ENCODE data around the gene ITFG1. TPM values are rescaled to one million over a fixed set of nuclear protein-coding genes. Genes with fewer than 3 reads are reported as not detected.
A peak's percentile ranks its signal among the peaks of the same experiment; 100 is the strongest.
"Not testable (repeated sequence)": the region's sequence is repeated elsewhere in the genome, so short reads cannot be mapped to it uniquely, and the experiment has no call there.

ITFG1 gene
- total and polyA plus RNA-seq, 4 experiments from 2014 or later: 26.1 to 31.3 (median 28.3) TPM

DNA sequence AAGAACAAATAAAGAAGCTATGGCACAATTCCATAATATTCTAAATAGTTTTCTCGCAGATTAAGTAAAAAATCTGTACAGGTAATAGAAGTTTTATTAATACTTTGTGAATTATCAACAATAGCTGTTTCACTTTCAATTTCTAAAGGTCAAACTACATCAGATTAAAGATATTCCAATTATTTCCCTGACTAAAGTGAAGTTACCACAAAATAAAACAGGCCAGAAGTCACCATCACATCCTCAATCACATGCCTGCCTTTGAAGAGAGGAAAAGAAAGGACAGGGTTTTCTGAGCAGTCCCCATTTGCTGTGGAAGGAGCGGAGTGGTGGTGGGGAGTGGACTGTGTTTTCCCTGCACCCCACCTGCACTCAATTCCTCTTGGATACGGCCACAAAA is 11.1 kb downstream of the ITFG1 start:
- Histone ChIP-seq H3K27me3 (ENCODE audit: insufficient read depth, low read length) (no peaks in the 10 kb centered on the region), H3K36me3 (ENCODE audit: insufficient read depth, low read length) (peaks cover 41% of the 10 kb centered on the region), H3K27ac (ENCODE audit: low read depth, low read length) (no peak overlapping the region), H3K4me3 (ENCODE audit: low read length in 2 of 2) (no peak overlapping the region), H3K4me1 (ENCODE audit: insufficient read depth, low read length) (no peaks in the 10 kb centered on the region), H3K9me3 (ENCODE audit: control insufficient read depth in 1 of 2, low read length in 2 of 2) (no peaks in the 10 kb centered on the region)
- H3K36me3 Mint-ChIP-seq: peaks cover 54 to 77% of the 10 kb centered on the region in 2 donors
- POLR2A ChIA-PET (ENCODE audit: partially characterized antibody): interaction anchor here (1.3 kb wide), 1 partner anchor 11 kb away, joined by 6 read pairs; the partner anchor contains the start of genes ITFG1 and PHKB
- no peak for DNase-seq
- H3K4me1 Mint-ChIP-seq: peaks cover 12 to 36% (median 22%) of the 10 kb centered on the region in 4 donors
- no peaks in the 10 kb centered on the region for H3K27me3 Mint-ChIP-seq
- intact Hi-C loops (cut with micrococcal nuclease): no loop called here
- no peaks in the 10 kb centered on the region for H3K9me3 Mint-ChIP-seq
- CTCF ChIA-PET (ENCODE audit: partially characterized antibody): no interaction called here
- H3K27ac Mint-ChIP-seq: peak overlapping the region in 1 of 7 donors; percentile 62
- H3K4me3 Mint-ChIP-seq: no peak overlapping the region

DNA sequence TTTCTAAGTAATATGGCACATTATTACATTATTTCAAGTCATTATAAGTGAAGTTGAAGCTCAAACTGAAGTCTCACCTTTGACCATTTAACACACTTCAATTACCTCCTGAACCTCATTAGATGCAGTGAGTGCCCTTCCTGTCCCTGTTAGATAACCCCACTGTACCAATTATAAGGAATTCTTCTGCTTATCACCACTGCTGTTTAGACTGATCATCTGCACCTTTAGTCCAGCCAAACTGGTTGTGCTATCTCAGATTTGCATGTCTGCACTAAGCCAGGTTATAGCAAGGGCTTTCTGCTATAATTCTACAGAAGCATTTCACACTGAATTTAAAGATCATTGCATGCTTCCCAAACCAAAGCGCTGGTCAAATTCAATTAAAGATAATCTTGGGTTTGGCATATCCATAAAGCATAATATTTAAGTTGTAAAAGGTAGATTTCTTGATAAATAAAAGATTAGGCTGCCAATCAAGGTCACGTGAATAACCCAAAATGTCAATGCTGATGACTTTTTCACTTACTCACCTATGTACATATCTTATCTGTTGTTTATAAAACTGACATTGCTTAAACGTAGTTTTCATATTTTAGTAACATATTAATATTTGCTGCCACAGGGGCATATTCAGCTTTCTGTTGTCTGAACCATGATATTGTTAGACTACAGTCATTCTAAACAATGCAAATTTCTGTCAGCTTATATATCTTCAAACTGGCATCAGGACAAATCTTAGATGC is 11.9 kb downstream of the ITFG1 start:
- H3K27me3 Mint-ChIP-seq: no peaks in the 10 kb centered on the region
- Histone ChIP-seq H3K27ac (ENCODE audit: low read depth, low read length) (no peak overlapping the region), H3K4me3 (ENCODE audit: low read length in 2 of 2) (no peak overlapping the region), H3K36me3 (ENCODE audit: insufficient read depth, low read length) (peaks cover 41% of the 10 kb centered on the region), H3K4me1 (ENCODE audit: insufficient read depth, low read length) (no peaks in the 10 kb centered on the region), H3K9me3 (ENCODE audit: control insufficient read depth in 1 of 2, low read length in 2 of 2) (no peaks in the 10 kb centered on the region), H3K27me3 (ENCODE audit: insufficient read depth, low read length) (no peaks in the 10 kb centered on the region)
- ChIA-PET POLR2A (ENCODE audit: partially characterized antibody) (interaction anchor here (1.3 kb wide), 1 partner anchor 12 kb away, joined by 6 read pairs; the partner anchor contains the start of genes ITFG1 and PHKB), CTCF (ENCODE audit: partially characterized antibody) (no interaction called here)
- H3K4me3 Mint-ChIP-seq: no peak overlapping the region
- no peaks in the 10 kb centered on the region for H3K9me3 Mint-ChIP-seq
- H3K36me3 Mint-ChIP-seq: peaks cover 52 to 76% of the 10 kb centered on the region in 2 donors
- H3K27ac Mint-ChIP-seq: peak overlapping the region in 1 of 7 donors; percentile 20
- DNase-seq: no peak
- peaks cover 13 to 33% (median 22%) of the 10 kb centered on the region in 4 donors for H3K4me1 Mint-ChIP-seq
- intact Hi-C loops (cut with micrococcal nuclease): no loop called here

DNA sequence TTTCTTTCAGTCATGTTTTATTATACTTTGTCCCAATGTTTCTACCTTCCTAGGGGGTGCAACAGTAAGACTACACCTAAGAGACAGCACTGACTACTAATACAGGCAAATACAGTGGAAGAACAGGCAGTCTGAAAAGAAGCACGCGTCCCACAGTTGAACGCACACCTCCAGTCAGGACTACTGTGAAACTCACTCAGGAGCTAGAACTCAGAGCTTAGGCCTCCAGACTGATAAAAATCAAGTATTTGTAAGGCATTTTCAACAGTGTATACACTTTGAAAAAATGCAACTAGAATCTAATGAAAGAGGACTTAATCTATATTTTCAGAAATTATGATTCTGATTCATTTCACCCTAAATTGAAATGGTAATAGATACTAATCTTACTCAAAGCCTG is 14.4 kb downstream of the ITFG1 start:
- intact Hi-C loops (cut with micrococcal nuclease): no loop called here
- Histone ChIP-seq H3K9me3 (ENCODE audit: control insufficient read depth in 1 of 2, low read length in 2 of 2) (no peaks in the 10 kb centered on the region), H3K36me3 (ENCODE audit: insufficient read depth, low read length) (peaks cover 24% of the 10 kb centered on the region), H3K4me3 (ENCODE audit: low read length in 2 of 2) (no peak overlapping the region), H3K27ac (ENCODE audit: low read depth, low read length) (no peak overlapping the region), H3K27me3 (ENCODE audit: insufficient read depth, low read length) (no peaks in the 10 kb centered on the region), H3K4me1 (ENCODE audit: insufficient read depth, low read length) (no peaks in the 10 kb centered on the region)
- POLR2A ChIA-PET (ENCODE audit: partially characterized antibody): interaction anchor here (0.7 kb wide), 1 partner anchor 21 kb away, joined by 3 read pairs; no protein-coding TSS in a partner anchor
- Mint-ChIP-seq H3K4me1 (peaks cover 18 to 31% (median 26%) of the 10 kb centered on the region in 4 donors), H3K27ac (peak overlapping the region in 1 of 7 donors; percentile 30), H3K9me3 (peaks cover 0 to 5% (median 0%) of the 10 kb centered on the region in 8 donors), H3K27me3 (no peaks in the 10 kb centered on the region), H3K4me3 (no peak overlapping the region), H3K36me3 (peaks cover 51 to 67% of the 10 kb centered on the region in 2 donors)
- no peak for DNase-seq
- CTCF ChIA-PET (ENCODE audit: partially characterized antibody): no interaction called here

DNA sequence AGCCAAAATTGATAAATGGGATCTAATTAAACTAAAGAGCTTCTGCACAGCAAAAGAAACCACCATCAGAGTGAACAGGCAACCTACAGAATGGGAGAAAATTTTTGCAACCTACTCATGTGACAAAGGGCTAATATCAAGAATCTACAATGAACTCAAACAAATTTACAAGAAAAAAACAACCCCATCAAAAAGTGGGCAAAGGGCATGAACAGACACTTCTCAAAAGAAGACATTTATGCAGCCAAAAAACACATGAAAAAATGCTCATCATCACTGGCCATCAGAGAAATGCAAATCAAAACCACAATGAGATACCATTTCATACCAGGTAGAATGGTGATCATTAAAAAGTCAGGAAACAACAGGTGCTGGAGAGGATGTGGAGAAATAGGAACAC is 18.0 kb downstream of the ITFG1 start:
- H3K36me3 Mint-ChIP-seq: peaks cover 55 to 58% of the 10 kb centered on the region in 2 donors

DNA sequence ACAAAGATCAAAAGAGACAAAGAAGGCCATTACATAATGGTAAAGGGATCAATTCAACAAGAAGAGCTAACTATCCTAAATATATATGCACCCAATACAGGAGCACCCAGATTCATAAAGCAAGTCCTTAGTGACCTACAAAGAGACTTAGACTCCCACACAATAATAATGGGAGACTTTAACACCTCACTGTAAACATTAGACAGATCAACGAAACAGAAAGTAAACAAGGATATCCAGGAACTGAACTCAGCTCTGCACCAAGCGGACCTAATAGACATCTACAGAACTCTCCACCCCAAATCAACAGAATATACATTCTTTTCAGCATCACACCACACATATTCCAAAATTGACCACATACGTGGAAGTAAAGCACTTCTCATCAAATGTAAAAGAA is 20.8 kb downstream of the ITFG1 start:
- H3K4me1 Mint-ChIP-seq: peaks cover 17 to 34% (median 24%) of the 10 kb centered on the region in 4 donors
- H3K27me3 Mint-ChIP-seq; H3K36me3 ChIP-seq (ENCODE audit: insufficient read depth, low read length); H3K9me3 ChIP-seq (ENCODE audit: control insufficient read depth in 1 of 2, low read length in 2 of 2); H3K4me3 Mint-ChIP-seq; CTCF ChIA-PET (ENCODE audit: partially characterized antibody); H3K9me3 Mint-ChIP-seq; H3K27me3 ChIP-seq (ENCODE audit: insufficient read depth, low read length); DNase-seq; intact Hi-C loops (cut with micrococcal nuclease); H3K27ac ChIP-seq (ENCODE audit: low read depth, low read length); H3K4me1 ChIP-seq (ENCODE audit: insufficient read depth, low read length); H3K27ac Mint-ChIP-seq; POLR2A ChIA-PET (ENCODE audit: partially characterized antibody); H3K4me3 ChIP-seq (ENCODE audit: low read length in 2 of 2): not testable (repeated sequence)
- H3K36me3 Mint-ChIP-seq: peaks cover 39 to 56% of the 10 kb centered on the region in 2 donors

More for the DNA sequence above, 18.0 kb downstream of the ITFG1 start:
- H3K9me3 ChIP-seq (ENCODE audit: control insufficient read depth in 1 of 2, low read length in 2 of 2); CTCF ChIA-PET (ENCODE audit: partially characterized antibody); H3K27me3 Mint-ChIP-seq; H3K4me3 ChIP-seq (ENCODE audit: low read length in 2 of 2); H3K27me3 ChIP-seq (ENCODE audit: insufficient read depth, low read length); H3K4me3 Mint-ChIP-seq; H3K27ac ChIP-seq (ENCODE audit: low read depth, low read length); H3K4me1 ChIP-seq (ENCODE audit: insufficient read depth, low read length); DNase-seq; H3K36me3 ChIP-seq (ENCODE audit: insufficient read depth, low read length); H3K9me3 Mint-ChIP-seq; POLR2A ChIA-PET (ENCODE audit: partially characterized antibody); intact Hi-C loops (cut with micrococcal nuclease); H3K27ac Mint-ChIP-seq: not testable (repeated sequence)
- H3K4me1 Mint-ChIP-seq: peaks cover 21 to 43% (median 31%) of the 10 kb centered on the region in 4 donors

DNA sequence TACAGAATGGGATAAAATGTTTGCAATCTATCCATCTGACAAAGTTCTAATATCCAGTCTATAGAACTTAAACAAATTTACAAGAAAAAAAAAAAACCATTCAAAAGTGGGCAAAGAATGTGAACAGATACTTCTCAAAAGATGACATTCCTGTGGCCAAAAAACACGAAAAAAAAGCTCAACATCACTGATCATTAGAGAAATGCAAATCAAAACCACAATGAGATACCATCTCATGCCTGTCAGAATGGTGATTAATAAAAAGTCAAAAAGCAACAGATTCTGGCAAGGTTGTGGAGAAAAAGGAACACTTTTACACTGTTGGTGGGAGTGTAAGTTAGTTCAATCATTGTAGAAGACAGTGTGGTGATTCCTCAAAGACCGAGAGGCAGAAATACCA is 26.6 kb downstream of the ITFG1 start:
- H3K9me3 Mint-ChIP-seq; H3K27ac ChIP-seq (ENCODE audit: low read depth, low read length); H3K9me3 ChIP-seq (ENCODE audit: control insufficient read depth in 1 of 2, low read length in 2 of 2); H3K27ac Mint-ChIP-seq; H3K27me3 Mint-ChIP-seq; DNase-seq; H3K4me1 ChIP-seq (ENCODE audit: insufficient read depth, low read length); H3K4me3 ChIP-seq (ENCODE audit: low read length in 2 of 2); H3K27me3 ChIP-seq (ENCODE audit: insufficient read depth, low read length); CTCF ChIA-PET (ENCODE audit: partially characterized antibody); H3K4me3 Mint-ChIP-seq; H3K36me3 ChIP-seq (ENCODE audit: insufficient read depth, low read length); intact Hi-C loops (cut with micrococcal nuclease): not testable (repeated sequence)
- peaks cover 31 to 34% of the 10 kb centered on the region in 2 donors for H3K36me3 Mint-ChIP-seq
- peaks cover 18 to 32% (median 23%) of the 10 kb centered on the region in 4 donors for H3K4me1 Mint-ChIP-seq
- POLR2A ChIA-PET (ENCODE audit: partially characterized antibody): interaction anchor here (0.6 kb wide), 1 partner anchor 263 kb away, joined by 3 read pairs; no protein-coding TSS in a partner anchor

DNA sequence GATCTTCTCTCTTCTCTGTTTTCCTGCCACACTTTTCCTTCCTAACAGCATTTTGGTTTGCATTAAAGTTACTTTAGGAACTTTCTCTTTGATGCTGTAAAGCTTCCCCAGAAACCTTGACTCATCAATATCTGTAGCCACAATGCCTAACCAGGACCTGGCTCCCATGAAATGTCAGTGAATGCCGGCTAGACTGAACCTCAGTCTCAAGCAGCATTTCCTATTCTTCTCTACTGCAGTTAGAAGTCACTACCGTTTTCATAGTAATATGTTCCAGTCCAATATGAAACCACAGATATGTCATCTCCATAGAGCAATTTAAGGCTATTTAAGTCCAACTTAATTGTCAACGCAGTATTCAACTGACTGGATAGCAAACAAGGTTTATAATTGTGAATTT is 28.9 kb downstream of the ITFG1 start:
- H3K27me3 Mint-ChIP-seq: no peaks in the 10 kb centered on the region
- no peak overlapping the region for H3K4me3 Mint-ChIP-seq
- H3K36me3 Mint-ChIP-seq: peaks cover 29 to 33% of the 10 kb centered on the region in 2 donors
- no peak overlapping the region for H3K4me3 ChIP-seq (ENCODE audit: low read length in 2 of 2)
- no peak for DNase-seq
- H3K9me3 Mint-ChIP-seq: no peaks in the 10 kb centered on the region
- H3K27ac ChIP-seq (ENCODE audit: low read depth, low read length): no peak overlapping the region
- no peaks in the 10 kb centered on the region for H3K4me1 ChIP-seq (ENCODE audit: insufficient read depth, low read length)
- H3K27me3 ChIP-seq (ENCODE audit: insufficient read depth, low read length): no peaks in the 10 kb centered on the region
- intact Hi-C loops (cut with micrococcal nuclease): no loop called here
- POLR2A ChIA-PET (ENCODE audit: partially characterized antibody): no interaction called here
- CTCF ChIA-PET (ENCODE audit: partially characterized antibody): no interaction called here
- no peaks in the 10 kb centered on the region for H3K9me3 ChIP-seq (ENCODE audit: control insufficient read depth in 1 of 2, low read length in 2 of 2)
- H3K4me1 Mint-ChIP-seq: peaks cover 11 to 26% (median 14%) of the 10 kb centered on the region in 4 donors
- H3K36me3 ChIP-seq (ENCODE audit: insufficient read depth, low read length): peaks cover 13% of the 10 kb centered on the region
- H3K27ac Mint-ChIP-seq: no peak overlapping the region
